Measurements from ENCODE around the gene GLIS2.

GRCh38 chr16:4338125-4338582 is 22.3 kb downstream of the GLIS2 start:
- TF ChIP-seq, protein P1, sequence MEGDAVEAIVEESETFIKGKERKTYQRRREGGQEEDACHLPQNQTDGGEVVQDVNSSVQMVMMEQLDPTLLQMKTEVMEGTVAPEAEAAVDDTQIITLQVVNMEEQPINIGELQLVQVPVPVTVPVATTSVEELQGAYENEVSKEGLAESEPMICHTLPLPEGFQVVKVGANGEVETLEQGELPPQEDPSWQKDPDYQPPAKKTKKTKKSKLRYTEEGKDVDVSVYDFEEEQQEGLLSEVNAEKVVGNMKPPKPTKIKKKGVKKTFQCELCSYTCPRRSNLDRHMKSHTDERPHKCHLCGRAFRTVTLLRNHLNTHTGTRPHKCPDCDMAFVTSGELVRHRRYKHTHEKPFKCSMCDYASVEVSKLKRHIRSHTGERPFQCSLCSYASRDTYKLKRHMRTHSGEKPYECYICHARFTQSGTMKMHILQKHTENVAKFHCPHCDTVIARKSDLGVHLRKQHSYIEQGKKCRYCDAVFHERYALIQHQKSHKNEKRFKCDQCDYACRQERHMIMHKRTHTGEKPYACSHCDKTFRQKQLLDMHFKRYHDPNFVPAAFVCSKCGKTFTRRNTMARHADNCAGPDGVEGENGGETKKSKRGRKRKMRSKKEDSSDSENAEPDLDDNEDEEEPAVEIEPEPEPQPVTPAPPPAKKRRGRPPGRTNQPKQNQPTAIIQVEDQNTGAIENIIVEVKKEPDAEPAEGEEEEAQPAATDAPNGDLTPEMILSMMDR (IDR thresholded peaks at IDR 0.05): no peak
- TF ChIP-seq POLR2A (IDR thresholded peaks at IDR 0.05): no peak

Measured in vagina (tissue), 2 donors.